Mucosa of descending colon (tissue), 3 donors: Measurements from ENCODE around the gene GJA4. TPM values are rescaled to one million over a fixed set of nuclear protein-coding genes. Genes with fewer than 3 reads are reported as not detected.

ENCODE experiments used
- ATAC-seq: fragments of 200-7000 bp; cut with Tn5 transposase; one replicate; pipeline ENCODE4 v1.9.1; 2020; ENCODE audit warnings: mild to moderate bottlenecking, moderate library complexity
- DNase-seq, 3 donors: peaks; one replicate each; pipeline ENCODE4 v3.0.0-alpha.2; 2020
- H3K36me3 ChIP-seq: fragments of 200-600 bp; one replicate; pipeline ENCODE4 v1.8.0; 2021; ENCODE audit warnings: low read depth, mild to moderate bottlenecking
- H3K4me1 ChIP-seq: fragments of 200-600 bp; one replicate; pipeline ENCODE4 v1.8.0; 2021; ENCODE audit warnings: low read depth, mild to moderate bottlenecking
- H3K4me3 ChIP-seq: fragments of 200-600 bp; one replicate; pipeline ENCODE4 v1.8.0; 2021; ENCODE audit warnings: mild to moderate bottlenecking
- H3K9me3 ChIP-seq: fragments of 200-600 bp; one replicate; pipeline ENCODE4 v1.8.0; 2021; ENCODE audit warnings: mild to moderate bottlenecking
- intact Hi-C, 2 donors: fragments of 100-400 bp; cut with DNase I in 1 of 2; cut with micrococcal nuclease in 1 of 2; formaldehyde crosslinking; loops; one replicate each; pipeline versions ENCODE4 v1.11.0 to v1.11.1; 2022; cut with DNase I, micrococcal nuclease
- long read RNA-seq, 2 donors: library from polyadenylated mRNA; unstranded; transcript quantifications; one replicate each; pipeline ENCODE4 v2.0.0, GENCODE V29; 2019 to 2021
- total RNA-seq, 3 donors: library from RNA; stranded (reverse); fragmentation: NEBNext Ultra II Directional in 2 of 3; extraction: Animal tissue kit (Norgen Biotek cat#: 25700) in 2 of 3; gene quantifications; one replicate each; pipeline versions ENCODE4 v1.2.1 to v1.2.4, GENCODE V29; 2021 to 2023
- TF ChIP-seq, protein P1 (sequence below): fragments of 200-600 bp; IDR thresholded peaks from one replicate; pipeline ENCODE4 v1.8.0; 2022; ENCODE audit warnings: antibody characterized with exemption, mild to moderate bottlenecking
- donor health status: DM: no; HTN: no; CAD: no; lungs with moderate emphysema.
- donor health status: DM: no; HTN: no; CAD: no.
- donor health status: DM: no; HTN: yes; CAD: no.

Gene GJA4
- total RNA-seq: 1 to 10 TPM in 2 of 3 donors, under 1 TPM in 1; 0.84 to 4.1 (median 2.7) TPM
- long read RNA-seq, donor 1, partial matches to known transcripts: 2 of 6 reads
- long read RNA-seq, donor 1, other reads (novel, unspliced or antisense): 1 of 6 reads
- long read RNA-seq, donor 2, partial matches to known transcripts: 0 of 3 reads
- long read RNA-seq, donor 2, other reads (novel, unspliced or antisense): 0 of 3 reads

DNA sequence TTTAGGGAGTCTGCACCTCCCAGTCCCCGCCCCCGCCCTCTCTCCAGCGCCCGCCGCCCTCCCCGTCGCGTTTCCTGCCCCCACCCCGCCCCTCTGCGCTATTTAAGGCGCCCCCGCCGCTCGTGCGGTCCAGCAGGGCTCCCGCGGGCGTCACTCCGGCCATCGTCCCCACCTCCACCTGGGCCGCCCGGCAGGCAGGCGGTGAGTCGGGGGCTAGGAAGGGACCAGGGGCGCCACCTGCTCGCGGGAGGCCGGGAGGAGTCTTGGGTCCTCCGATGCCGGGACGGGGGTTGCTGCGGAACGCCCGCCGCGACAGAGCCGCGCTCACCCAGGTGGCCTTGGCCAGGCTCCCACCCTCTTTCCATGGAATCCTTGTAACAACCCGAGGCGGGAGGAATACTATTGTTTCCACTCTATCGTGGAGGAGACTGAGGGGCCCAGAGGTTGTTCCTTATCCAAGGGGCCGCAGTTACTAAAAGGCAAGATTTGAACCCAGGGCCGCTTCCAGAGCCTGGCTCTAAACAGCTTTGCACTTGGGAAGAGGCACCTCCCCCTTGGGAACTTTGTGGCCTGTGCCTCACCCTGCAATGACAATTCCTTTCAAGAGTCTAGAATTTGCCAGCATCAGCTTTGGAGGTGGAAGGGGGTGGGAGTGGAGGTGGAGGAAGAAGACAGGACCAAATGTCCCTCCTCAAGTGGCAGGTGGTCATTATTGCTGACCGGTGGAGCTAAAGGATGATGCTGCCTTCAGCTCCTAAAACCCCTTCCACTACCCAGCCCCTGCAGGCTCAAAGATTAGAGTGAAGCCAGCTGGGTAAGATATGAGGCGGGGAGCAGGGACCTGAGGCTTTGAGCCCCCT lies at the start of gene GJA4:
TSS of gene GJA4 (plus strand) at position 132 of the 860 bp plus-strand sequence. CDS start 1,215 bp downstream, outside the sequence.
- no peaks in the 10 kb centered on the region for H3K9me3 ChIP-seq
- H3K4me1 ChIP-seq: no peaks in the 10 kb centered on the region
- TF ChIP-seq, protein P1, sequence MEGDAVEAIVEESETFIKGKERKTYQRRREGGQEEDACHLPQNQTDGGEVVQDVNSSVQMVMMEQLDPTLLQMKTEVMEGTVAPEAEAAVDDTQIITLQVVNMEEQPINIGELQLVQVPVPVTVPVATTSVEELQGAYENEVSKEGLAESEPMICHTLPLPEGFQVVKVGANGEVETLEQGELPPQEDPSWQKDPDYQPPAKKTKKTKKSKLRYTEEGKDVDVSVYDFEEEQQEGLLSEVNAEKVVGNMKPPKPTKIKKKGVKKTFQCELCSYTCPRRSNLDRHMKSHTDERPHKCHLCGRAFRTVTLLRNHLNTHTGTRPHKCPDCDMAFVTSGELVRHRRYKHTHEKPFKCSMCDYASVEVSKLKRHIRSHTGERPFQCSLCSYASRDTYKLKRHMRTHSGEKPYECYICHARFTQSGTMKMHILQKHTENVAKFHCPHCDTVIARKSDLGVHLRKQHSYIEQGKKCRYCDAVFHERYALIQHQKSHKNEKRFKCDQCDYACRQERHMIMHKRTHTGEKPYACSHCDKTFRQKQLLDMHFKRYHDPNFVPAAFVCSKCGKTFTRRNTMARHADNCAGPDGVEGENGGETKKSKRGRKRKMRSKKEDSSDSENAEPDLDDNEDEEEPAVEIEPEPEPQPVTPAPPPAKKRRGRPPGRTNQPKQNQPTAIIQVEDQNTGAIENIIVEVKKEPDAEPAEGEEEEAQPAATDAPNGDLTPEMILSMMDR: no peak
- intact Hi-C loops: no loop called here
- ATAC-seq (no peak), DNase-seq (no peak)
- no peaks in the 10 kb centered on the region for H3K36me3 ChIP-seq
- no peak within 1 kb of the TSS for H3K4me3 ChIP-seq

DNA sequence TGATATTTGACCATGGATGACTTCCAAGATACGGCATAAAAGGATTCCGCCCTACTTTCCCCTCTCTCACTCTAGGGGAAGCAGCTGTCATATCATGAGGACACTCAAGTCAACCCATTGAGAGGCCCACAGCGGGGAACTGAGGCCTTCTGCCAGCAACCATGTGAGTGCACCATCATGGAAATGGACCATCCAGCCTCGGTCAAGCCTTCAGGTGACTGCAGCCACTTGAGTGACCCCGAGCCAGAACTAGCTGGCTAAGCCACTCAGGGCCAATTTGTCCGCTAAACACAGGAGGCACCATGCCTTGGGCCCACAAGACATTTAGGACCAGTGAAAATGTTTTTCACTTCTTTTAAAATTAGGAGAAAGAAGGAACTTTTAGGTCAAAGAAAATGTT lies 49.0 kb upstream of the GJA4 start:
- TF ChIP-seq, protein P1: no peak
- Histone ChIP-seq H3K4me3 (no peak overlapping the region), H3K36me3 (no peaks in the 10 kb centered on the region), H3K4me1 (no peaks in the 10 kb centered on the region), H3K9me3 (no peaks in the 10 kb centered on the region)
- intact Hi-C loops: loop anchor here in 1 of 2 donors (2.0 kb wide), 1 partner anchor 283 kb away; no protein-coding TSS in a partner anchor
- no peak for DNase-seq
- no peak for ATAC-seq

DNA sequence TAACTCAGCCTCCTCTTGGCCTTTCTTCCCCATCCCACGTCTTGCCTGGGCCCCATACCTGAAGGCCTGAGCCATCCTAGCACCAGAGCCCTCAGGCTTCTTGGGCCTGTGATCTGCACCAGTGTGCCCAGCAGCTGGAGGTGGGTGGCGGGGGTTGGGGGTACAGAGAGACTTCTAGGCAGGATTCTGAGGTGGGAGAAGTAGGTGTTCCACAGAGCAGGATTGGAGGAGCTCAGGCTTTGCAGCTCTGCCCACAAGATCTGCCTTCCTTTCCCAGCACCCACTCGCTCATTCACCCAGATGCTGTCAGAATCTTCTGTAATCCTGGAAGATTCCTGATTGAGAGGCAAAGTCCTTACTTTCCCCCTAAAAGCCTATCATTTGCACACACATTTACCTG lies 47.9 kb upstream of the GJA4 start:
- Histone ChIP-seq H3K4me3 (no peak overlapping the region), H3K4me1 (no peaks in the 10 kb centered on the region), H3K9me3 (no peaks in the 10 kb centered on the region), H3K36me3 (no peaks in the 10 kb centered on the region)
- intact Hi-C loops: loop anchor here in 1 of 2 donors (5.0 kb wide), 1 partner anchor 1108 kb away; no protein-coding TSS in a partner anchor
- TF ChIP-seq, protein P1: no peak
- ATAC-seq (no peak), DNase-seq (no peak)

DNA sequence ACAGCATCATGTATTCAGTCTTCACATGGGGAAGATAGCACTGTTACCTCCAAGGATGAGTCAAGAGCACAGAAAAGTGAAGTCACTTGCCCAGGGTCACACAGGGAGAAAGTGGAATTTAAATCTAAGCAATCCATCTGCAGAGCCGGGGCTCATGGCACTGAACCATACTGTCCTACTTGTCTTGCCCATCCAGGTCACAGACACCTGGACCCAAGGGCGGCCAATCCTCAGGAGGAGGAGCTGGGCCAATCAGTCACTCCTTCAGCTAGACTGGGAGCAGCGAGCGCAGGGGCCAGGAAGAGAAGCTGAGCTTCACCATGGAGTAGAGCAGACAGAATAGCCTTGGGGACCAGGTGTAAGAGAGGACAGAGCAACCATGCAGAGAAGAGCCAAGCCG lies 47.1 kb upstream of the GJA4 start:
- Histone ChIP-seq H3K4me1 (no peaks in the 10 kb centered on the region), H3K4me3 (no peak overlapping the region), H3K36me3 (no peaks in the 10 kb centered on the region), H3K9me3 (no peaks in the 10 kb centered on the region)
- DNase-seq: no peak
- TF ChIP-seq, protein P1: no peak
- ATAC-seq: no peak
- intact Hi-C loops: loop anchor here in 1 of 2 donors (5.0 kb wide), 1 partner anchor 1108 kb away; no protein-coding TSS in a partner anchor

DNA sequence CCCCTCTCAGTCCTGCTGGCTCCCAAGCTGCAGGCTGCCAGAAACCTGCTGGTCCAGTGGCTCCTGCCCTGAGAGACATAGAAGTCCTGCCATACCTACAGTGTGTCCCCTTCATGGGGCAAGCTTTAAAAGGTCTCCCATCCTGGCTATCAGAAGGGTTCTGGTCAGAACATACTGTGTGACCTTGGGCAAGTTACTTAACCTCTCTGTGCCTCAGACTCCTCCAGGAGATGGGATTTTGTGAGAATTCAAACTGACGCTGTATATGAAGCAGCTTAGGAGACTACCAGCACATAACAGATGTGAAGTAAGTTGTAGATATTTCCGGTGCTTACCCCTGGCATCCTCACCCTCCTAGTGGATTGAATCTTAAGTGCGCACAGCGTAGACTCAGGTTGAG lies 46.7 kb upstream of the GJA4 start:
- DNase-seq (no peak), ATAC-seq (no peak)
- no peaks in the 10 kb centered on the region for H3K36me3 ChIP-seq
- H3K4me3 ChIP-seq: no peak overlapping the region
- intact Hi-C loops: loop anchor here in 1 of 2 donors (5.0 kb wide), 1 partner anchor 1109 kb away; no protein-coding TSS in a partner anchor
- TF ChIP-seq, protein P1: no peak
- no peaks in the 10 kb centered on the region for H3K9me3 ChIP-seq
- no peaks in the 10 kb centered on the region for H3K4me1 ChIP-seq
